ENCODE measurements around the gene JAG1.

JAG1 gene

DNA sequence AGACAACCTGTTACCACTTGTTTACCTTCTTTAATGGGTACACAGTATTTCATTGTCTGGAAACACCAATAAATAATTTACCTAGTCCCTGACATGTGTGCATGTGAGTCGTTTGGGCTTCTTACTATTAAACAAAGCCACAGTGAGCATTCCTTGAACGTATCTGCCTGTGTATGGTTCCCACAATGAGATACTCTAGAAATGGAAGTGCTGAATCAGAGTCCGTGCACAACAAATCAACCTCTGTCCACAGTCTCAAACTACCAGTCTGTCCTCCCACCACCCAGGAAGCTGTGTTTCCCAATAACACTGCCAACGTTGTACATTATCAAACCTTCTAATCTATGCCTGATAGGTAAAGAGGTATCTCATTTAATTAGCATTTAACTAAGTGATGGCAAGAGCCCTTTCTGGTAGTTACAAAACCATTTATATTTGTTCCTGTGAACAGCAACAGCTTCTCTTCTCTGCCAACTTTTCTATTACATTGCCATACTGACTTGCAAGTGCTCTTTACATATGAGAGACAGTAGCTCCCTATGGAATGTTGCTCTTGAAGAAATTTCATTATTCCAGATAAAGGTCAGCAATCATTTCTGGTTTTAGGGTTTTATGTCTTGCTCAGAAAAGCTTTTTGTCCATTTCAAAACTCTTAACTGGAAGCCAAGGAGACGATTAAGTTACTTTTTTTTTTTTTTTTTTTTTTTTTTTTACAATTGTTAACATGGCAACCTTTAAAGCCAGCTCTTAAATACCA, 14.7 kb downstream of the JAG1 start:
- ChIA-PET POLR2A (ENCODE audit: low non-redundant PET) (no interaction called here), CTCF (no interaction called here)
- no peak overlapping the region for H3K27ac ChIP-seq
- DNase-seq (ENCODE audit: low spot score): no peak
- TF ChIP-seq, protein P1, sequence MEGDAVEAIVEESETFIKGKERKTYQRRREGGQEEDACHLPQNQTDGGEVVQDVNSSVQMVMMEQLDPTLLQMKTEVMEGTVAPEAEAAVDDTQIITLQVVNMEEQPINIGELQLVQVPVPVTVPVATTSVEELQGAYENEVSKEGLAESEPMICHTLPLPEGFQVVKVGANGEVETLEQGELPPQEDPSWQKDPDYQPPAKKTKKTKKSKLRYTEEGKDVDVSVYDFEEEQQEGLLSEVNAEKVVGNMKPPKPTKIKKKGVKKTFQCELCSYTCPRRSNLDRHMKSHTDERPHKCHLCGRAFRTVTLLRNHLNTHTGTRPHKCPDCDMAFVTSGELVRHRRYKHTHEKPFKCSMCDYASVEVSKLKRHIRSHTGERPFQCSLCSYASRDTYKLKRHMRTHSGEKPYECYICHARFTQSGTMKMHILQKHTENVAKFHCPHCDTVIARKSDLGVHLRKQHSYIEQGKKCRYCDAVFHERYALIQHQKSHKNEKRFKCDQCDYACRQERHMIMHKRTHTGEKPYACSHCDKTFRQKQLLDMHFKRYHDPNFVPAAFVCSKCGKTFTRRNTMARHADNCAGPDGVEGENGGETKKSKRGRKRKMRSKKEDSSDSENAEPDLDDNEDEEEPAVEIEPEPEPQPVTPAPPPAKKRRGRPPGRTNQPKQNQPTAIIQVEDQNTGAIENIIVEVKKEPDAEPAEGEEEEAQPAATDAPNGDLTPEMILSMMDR (conservative IDR thresholded peaks at IDR 0.05; ENCODE audit: low read depth): no peak

DNA sequence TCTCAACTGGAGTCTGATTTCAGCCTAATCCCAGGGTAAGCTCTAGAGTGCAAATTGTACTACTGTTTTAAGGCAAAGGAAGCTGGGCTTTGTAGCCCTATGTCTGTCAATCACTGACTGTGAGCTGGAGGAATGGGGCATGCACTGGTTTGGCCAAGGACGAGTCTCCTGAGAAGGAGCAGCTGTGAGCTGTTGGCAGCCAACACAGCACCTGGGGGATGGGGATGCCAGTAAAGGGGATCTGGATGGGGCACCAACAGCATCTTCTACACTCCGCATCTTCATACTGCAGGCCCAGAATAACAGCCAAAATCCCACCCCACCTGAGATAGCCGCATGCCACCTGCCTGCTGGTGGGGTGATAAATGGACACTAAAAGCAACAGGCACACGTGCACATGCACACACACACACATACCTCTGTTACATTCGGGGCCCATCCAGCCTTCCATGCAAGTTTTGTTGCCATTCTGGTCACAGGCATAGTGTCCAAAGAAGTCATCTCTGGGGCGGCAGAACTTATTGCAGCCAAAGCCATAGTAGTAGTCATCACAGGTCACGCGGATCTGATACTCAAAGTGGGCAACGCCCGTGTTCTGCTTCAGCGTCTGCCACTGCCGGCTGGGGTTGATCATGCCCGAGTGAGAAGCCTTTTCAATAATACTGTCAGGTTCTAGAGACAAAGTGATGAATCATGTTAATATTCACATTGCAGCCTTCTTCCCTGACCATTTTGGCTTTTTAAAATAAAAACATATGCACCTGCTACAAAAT, 15.6 kb downstream of the JAG1 start:
- POLR2A ChIA-PET (ENCODE audit: low non-redundant PET): no interaction called here
- CTCF ChIA-PET: interaction anchor here (0.6 kb wide), 1 partner anchor 315 kb away, joined by 3 read pairs; no protein-coding TSS in a partner anchor
- no peak for DNase-seq (ENCODE audit: low spot score)
- peak overlapping the region; percentile 51 for H3K27ac ChIP-seq
- TF ChIP-seq, protein P1 (conservative IDR thresholded peaks at IDR 0.05; ENCODE audit: low read depth): no peak

- POLR2A ChIA-PET (ENCODE audit: low non-redundant PET): no interaction called here
Measured at GRCh38 chr20:10657453-10657852, 16.3 kb downstream of the JAG1 start.

GRCh38 chr20:10655720-10656669, 17.8 kb downstream of the JAG1 start:
- POLR2A ChIA-PET (ENCODE audit: low non-redundant PET): interaction anchor here (0.8 kb wide), 1 partner anchor 208 kb away, joined by 3 read pairs; no protein-coding TSS in a partner anchor
- CTCF ChIA-PET: interaction anchor here (0.6 kb wide), 2 partner anchors 13 to 221 kb away, joined by 3 read pairs; no protein-coding TSS in a partner anchor
- TF ChIP-seq, protein P1 (conservative IDR thresholded peaks at IDR 0.05; ENCODE audit: low read depth): no peak
- DNase-seq (ENCODE audit: low spot score): no peak
- peak overlapping the region; percentile 44 for H3K27ac ChIP-seq

More at GRCh38 chr20:10657453-10657852, 16.3 kb downstream of the JAG1 start:
- TF ChIP-seq, protein P1 (conservative IDR thresholded peaks at IDR 0.05; ENCODE audit: low read depth): no peak
- CTCF ChIA-PET: interaction anchor here (0.6 kb wide), 1 partner anchor 316 kb away, joined by 3 read pairs; no protein-coding TSS in a partner anchor
- H3K27ac ChIP-seq: no peak overlapping the region
- no peak for DNase-seq (ENCODE audit: low spot score)

- DNase-seq (ENCODE audit: low spot score): no peak
- TF ChIP-seq, protein P1 (conservative IDR thresholded peaks at IDR 0.05; ENCODE audit: low read depth): no peak
- H3K27ac ChIP-seq: peak overlapping the region; percentile 65
- ChIA-PET CTCF (no interaction called here), POLR2A (ENCODE audit: low non-redundant PET) (no interaction called here)
Measured at GRCh38 chr20:10654630-10655029, 19.2 kb downstream of the JAG1 start.

GRCh38 chr20:10654250-10654610, 19.6 kb downstream of the JAG1 start:
- no peak for DNase-seq (ENCODE audit: low spot score)
- peak overlapping the region; percentile 65 for H3K27ac ChIP-seq
- CTCF ChIA-PET: no interaction called here
- TF ChIP-seq, protein P1 (conservative IDR thresholded peaks at IDR 0.05; ENCODE audit: low read depth): no peak
- POLR2A ChIA-PET (ENCODE audit: low non-redundant PET): no interaction called here

All from RWPE1 (cell line).